Measurements from ENCODE around the gene CLDND2. TPM values are rescaled to one million over a fixed set of nuclear protein-coding genes. Genes with fewer than 3 reads are reported as not detected.

Gene CLDND2
- total RNA-seq, 5 donors from 2014 or later (not counting 1 experiment from before 2014, with no cell fraction given), result 2.0 to 8.5 (median 5.8) TPM

DNA sequence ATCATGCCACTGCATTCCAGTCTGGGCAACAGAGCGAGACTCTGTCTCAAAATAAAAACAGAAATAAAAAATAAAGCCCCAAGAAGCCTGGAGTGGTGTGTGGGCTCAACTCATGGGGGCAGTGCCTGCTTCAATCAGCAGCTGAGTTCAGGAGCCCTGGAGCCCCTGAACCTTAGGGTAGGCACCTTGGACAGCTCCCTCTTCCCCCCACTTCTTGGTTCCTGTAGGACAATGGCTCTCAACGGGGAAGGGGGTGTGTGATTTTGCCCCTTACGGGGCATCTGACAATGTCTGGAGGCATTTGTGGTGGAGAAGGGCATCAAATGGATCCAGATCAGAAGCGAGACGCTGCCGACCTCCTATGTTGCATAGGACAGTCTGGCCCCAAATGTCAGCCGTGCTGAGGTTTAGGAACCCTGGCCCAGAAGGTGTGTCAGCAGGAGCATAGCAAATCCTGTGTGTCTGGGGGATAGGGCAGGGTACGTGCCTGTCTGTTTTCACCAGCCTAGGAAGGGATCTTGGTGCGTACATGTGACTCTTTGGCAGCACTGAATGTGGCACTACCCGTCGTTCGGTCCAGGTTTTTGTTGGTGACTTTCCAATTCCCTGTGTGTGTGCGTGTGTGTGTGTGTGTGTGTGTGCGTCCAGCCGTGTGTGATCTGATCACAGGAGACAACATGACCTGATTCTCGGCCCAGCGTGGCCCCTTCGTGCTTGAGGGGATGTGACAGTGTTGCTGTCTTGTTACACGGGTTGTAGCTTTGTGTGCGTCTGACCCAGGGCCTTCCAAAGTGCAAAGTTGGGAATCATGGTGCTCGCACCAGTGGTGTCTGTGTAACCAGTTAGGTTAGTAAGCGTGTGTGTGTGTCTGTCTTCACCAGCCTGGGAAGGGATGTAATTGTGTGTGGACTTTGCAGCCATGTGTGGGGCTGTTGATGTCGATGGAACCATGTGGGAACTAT lies 49.8 kb downstream of the CLDND2 start:
- POLR2A ChIA-PET, result no interaction called here
- Mint-ChIP-seq H3K4me3 (no peak overlapping the region), H3K27ac (no peak overlapping the region), H3K4me1 (no peaks in the 10 kb centered on the region), H3K9me3 (peaks cover 4% of the 10 kb centered on the region in 3 donors), H3K27me3 (peaks cover 31 to 39% of the 10 kb centered on the region in 2 donors), H3K36me3 (no peaks in the 10 kb centered on the region)
- ATAC-seq (replicated peaks in 1 of 4), result no peak
- CTCF ChIA-PET, result no interaction called here
- peaks cover 0 to 47% of the 10 kb centered on the region in 2 experiments for H3K27me3 ChIP-seq (replicated peaks in 1 of 2; ENCODE audit: control insufficient read depth in 2 of 2, extremely low read depth in 1 of 2, insufficient read depth in 2 of 2, low read length in 1 of 2)
- H3K9me3 ChIP-seq, result no peaks in the 10 kb centered on the region
- no peaks in the 10 kb centered on the region for H3K4me1 ChIP-seq (ENCODE audit: control insufficient read depth in 1 of 2, extremely low read depth in 1 of 2, insufficient read depth in 2 of 2, low read length in 2 of 2)
- no peaks in the 10 kb centered on the region for H3K36me3 ChIP-seq (ENCODE audit: control insufficient read depth in 2 of 2, extremely low read depth in 1 of 2, insufficient read depth in 1 of 2, low read length in 1 of 2)
- WGBS (ENCODE audit: insufficient coverage), result 84% methylated on average over 21 of the region's 23 CpGs
- no peak overlapping the region for H3K4me3 ChIP-seq (ENCODE audit: control insufficient read depth in 1 of 2, extremely low read depth in 1 of 2, low read length in 1 of 2)
- H3K27ac ChIP-seq (ENCODE audit: low read length), result no peak overlapping the region
- DNase-seq, result no peak

GRCh38 chr19:51317968-51318367 lies 50.8 kb downstream of the CLDND2 start:
- H3K27ac ChIP-seq (ENCODE audit: low read length), result no peak overlapping the region
- Mint-ChIP-seq H3K4me3 (no peak overlapping the region), H3K36me3 (no peaks in the 10 kb centered on the region), H3K9me3 (peaks cover 4% of the 10 kb centered on the region in 3 donors), H3K27me3 (peaks cover 30 to 39% of the 10 kb centered on the region in 2 donors), H3K4me1 (peaks cover 0 to 3% (median 0%) of the 10 kb centered on the region in 3 donors), H3K27ac (no peak overlapping the region)
- POLR2A ChIA-PET, result no interaction called here
- no peak overlapping the region for H3K4me3 ChIP-seq (ENCODE audit: control insufficient read depth in 1 of 2, extremely low read depth in 1 of 2, low read length in 1 of 2)
- no peaks in the 10 kb centered on the region for H3K9me3 ChIP-seq
- H3K4me1 ChIP-seq (ENCODE audit: control insufficient read depth in 1 of 2, extremely low read depth in 1 of 2, insufficient read depth in 2 of 2, low read length in 2 of 2), result no peaks in the 10 kb centered on the region
- DNase-seq (no peak), ATAC-seq (replicated peaks in 1 of 4) (no peak)
- CTCF ChIA-PET, result interaction anchor here in 1 of 2 donors (0.5 kb wide), 1 partner anchor 12 kb away, joined by 3 read pairs; no protein-coding TSS in a partner anchor
- peaks cover 0 to 41% of the 10 kb centered on the region in 2 experiments for H3K27me3 ChIP-seq (replicated peaks in 1 of 2; ENCODE audit: control insufficient read depth in 2 of 2, extremely low read depth in 1 of 2, insufficient read depth in 2 of 2, low read length in 1 of 2)
- no peaks in the 10 kb centered on the region for H3K36me3 ChIP-seq (ENCODE audit: control insufficient read depth in 2 of 2, extremely low read depth in 1 of 2, insufficient read depth in 1 of 2, low read length in 1 of 2)
- WGBS (ENCODE audit: insufficient coverage), result no CpG with 5 or more reads among the region's 1 CpG

DNA sequence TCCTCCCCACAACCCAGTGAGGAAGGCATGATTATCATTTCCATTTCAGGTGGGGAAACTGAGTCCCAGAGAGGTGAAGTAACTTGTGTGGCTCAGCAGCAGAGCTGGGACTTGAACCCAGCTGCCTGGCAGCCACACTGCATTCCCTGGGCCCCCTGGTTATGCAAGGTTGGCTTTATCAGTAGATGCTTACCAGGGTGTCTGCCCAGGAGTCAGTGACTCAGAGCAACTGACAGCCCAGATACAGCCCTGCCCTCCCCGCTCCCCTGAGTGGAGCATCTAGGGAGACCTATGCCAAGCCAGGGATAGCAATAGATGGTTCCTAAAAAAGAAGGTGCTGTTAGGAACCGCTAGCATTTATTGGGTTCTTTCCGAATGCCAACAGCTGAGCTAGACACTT lies 51.4 kb downstream of the CLDND2 start:
- 94% methylated on average over 3 of the region's 3 CpGs for WGBS (ENCODE audit: insufficient coverage)
- peaks cover 0 to 47% of the 10 kb centered on the region in 2 experiments for H3K27me3 ChIP-seq (replicated peaks in 1 of 2; ENCODE audit: control insufficient read depth in 2 of 2, extremely low read depth in 1 of 2, insufficient read depth in 2 of 2, low read length in 1 of 2)
- H3K36me3 ChIP-seq (ENCODE audit: control insufficient read depth in 2 of 2, extremely low read depth in 1 of 2, insufficient read depth in 1 of 2, low read length in 1 of 2), result no peaks in the 10 kb centered on the region
- no peak for DNase-seq
- Mint-ChIP-seq H3K4me1 (peaks cover 0 to 5% (median 3%) of the 10 kb centered on the region in 3 donors), H3K27ac (no peak overlapping the region), H3K27me3 (peaks cover 29 to 36% of the 10 kb centered on the region in 2 donors), H3K36me3 (no peaks in the 10 kb centered on the region), H3K9me3 (peaks cover 4% of the 10 kb centered on the region in 3 donors), H3K4me3 (no peak overlapping the region)
- ChIA-PET POLR2A (no interaction called here), CTCF (interaction anchor here in 1 of 2 donors (0.5 kb wide), 1 partner anchor 12 kb away, joined by 3 read pairs; no protein-coding TSS in a partner anchor)
- H3K4me1 ChIP-seq (ENCODE audit: control insufficient read depth in 1 of 2, extremely low read depth in 1 of 2, insufficient read depth in 2 of 2, low read length in 2 of 2), result no peaks in the 10 kb centered on the region
- no peak for ATAC-seq (replicated peaks in 1 of 4)
- H3K9me3 ChIP-seq, result no peaks in the 10 kb centered on the region
- no peak overlapping the region for H3K27ac ChIP-seq (ENCODE audit: low read length)
- H3K4me3 ChIP-seq (ENCODE audit: control insufficient read depth in 1 of 2, extremely low read depth in 1 of 2, low read length in 1 of 2), result no peak overlapping the region

Other genes starting within 250 kb of the CLDND2 start
- 1 to 10 TPM in 3 of 5 donors, under 1 TPM in 2; 0.73 to 2.6 (median 1.6) TPM for gene SIGLEC9, start 244.1 kb downstream of the CLDND2 start, total RNA-seq
- gene SIGLEC7, start 226.7 kb downstream of the CLDND2 start, total RNA-seq, result 1 to 10 TPM in 2 of 5 donors, under 1 TPM in 2, not detected in 1; 0.30 to 3.3 (median 1.0) TPM
- gene CD33, start 143.9 kb downstream of the CLDND2 start, total RNA-seq, result under 1 TPM in 4 of 5 donors, not detected in 1; 0.23 to 0.60 (median 0.42) TPM
- not detected for gene SIGLECL1, start 117.9 kb downstream of the CLDND2 start, total RNA-seq
- gene IGLON5, start 57.4 kb downstream of the CLDND2 start, total RNA-seq, result under 1 TPM in 1 of 5 donors, not detected in 4; 0.10 TPM
- under 1 TPM; 0.18 to 0.70 (median 0.39) TPM for gene VSIG10L, start 26.9 kb downstream of the CLDND2 start, total RNA-seq
- 10 to 100 TPM; 37.8 to 67.8 (median 61.1) TPM for gene ETFB, start 2.6 kb downstream of the CLDND2 start, total RNA-seq
- gene NKG7, start 3.7 kb upstream of the CLDND2 start, total RNA-seq, result 100 to 1,000 TPM in 4 of 5 donors, 10 to 100 TPM in 1; 42.9 to 356 (median 105) TPM
- not detected for gene LIM2, start 19.0 kb upstream of the CLDND2 start, total RNA-seq
- gene C19orf84, start 21.6 kb upstream of the CLDND2 start, total RNA-seq, result not detected
- gene SIGLEC10, start 48.6 kb upstream of the CLDND2 start, total RNA-seq, result 1 to 10 TPM in 3 of 5 donors, under 1 TPM in 2; 0.67 to 6.7 (median 1.8) TPM
- not detected for gene SIGLEC8, start 89.5 kb upstream of the CLDND2 start, total RNA-seq
- not detected for gene CEACAM18, start 109.5 kb upstream of the CLDND2 start, total RNA-seq
- gene SIGLEC12, start 132.8 kb upstream of the CLDND2 start, total RNA-seq, result not detected
- gene SIGLEC6, start 162.7 kb upstream of the CLDND2 start, total RNA-seq, result under 1 TPM in 4 of 5 donors, not detected in 1; 0.23 to 0.79 (median 0.64) TPM
- 10 to 100 TPM in 3 of 5 donors, 1 to 10 TPM in 2; 6.7 to 16.8 (median 12.3) TPM for gene ZNF175, start 202.3 kb upstream of the CLDND2 start, total RNA-seq